Subcutaneous adipose tissue (tissue), 4 donors: ENCODE data around the gene ADCY5. TPM values are rescaled to one million over a fixed set of nuclear protein-coding genes. Genes with fewer than 3 reads are reported as not detected.

Source experiments
- total RNA-seq, 4 donors: library from RNA; depleted of rRNA; stranded (reverse); fragments of >200 nt; gene quantifications; one replicate each; pipeline ENCODE4 v1.1.0, GENCODE V29; 2016
- TF ChIP-seq, protein P1 (sequence below): fragments of 450-650 bp; IDR thresholded peaks from one replicate; pipeline ENCODE4 v1.5.1; 2016; ENCODE audit warnings: low read depth, mild to moderate bottlenecking, control low read depth, antibody characterized with exemption, moderate library complexity

ADCY5 gene
- total RNA-seq, 4 donors from 2014 or later: 16.1 to 52.2 (median 38.0) TPM

DNA sequence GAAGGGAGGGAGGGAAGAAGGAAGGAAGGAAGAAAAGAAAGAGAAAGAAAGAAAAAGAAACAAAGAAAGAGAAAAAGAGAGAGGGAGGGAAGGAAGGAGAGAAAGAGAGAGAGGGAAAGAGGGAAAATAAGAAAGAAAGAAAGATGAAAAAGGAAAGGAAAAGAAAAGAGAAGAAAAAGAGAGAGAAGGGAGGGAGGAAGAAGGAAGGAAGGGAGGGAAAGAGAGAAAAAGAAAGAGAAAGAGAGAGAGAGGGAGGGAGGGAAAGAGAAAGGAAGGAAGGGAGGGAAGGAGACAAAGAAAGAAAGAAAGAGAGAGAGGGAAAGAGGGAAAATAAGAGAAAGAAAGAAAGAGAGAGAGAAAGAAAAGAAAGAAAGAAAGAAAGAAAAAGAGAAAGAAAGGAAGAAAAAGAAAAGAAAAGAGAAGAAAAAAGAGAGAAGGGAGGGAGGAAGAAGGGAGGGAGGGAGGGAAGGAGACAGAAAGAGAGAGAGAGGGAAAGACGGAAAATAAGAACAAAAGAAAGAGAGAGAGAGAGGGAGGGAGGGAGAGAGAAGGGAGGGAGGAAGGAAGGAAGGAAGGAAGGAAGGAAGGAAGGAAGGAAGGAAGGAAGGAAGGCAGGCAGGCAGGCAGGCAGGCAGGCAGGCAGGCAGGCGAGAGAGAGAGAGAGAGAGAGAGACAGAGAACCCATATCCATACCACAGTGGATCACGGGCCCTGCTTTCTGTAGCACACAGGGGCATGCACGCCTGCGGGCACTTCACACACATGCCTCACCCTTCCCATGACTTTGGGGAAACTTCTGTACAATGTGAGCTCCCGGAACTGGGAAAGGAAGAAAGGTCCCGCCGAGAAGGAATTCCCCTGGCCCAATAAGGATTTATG lies 52.5 kb downstream of the ADCY5 start:
- TF ChIP-seq, protein P1, sequence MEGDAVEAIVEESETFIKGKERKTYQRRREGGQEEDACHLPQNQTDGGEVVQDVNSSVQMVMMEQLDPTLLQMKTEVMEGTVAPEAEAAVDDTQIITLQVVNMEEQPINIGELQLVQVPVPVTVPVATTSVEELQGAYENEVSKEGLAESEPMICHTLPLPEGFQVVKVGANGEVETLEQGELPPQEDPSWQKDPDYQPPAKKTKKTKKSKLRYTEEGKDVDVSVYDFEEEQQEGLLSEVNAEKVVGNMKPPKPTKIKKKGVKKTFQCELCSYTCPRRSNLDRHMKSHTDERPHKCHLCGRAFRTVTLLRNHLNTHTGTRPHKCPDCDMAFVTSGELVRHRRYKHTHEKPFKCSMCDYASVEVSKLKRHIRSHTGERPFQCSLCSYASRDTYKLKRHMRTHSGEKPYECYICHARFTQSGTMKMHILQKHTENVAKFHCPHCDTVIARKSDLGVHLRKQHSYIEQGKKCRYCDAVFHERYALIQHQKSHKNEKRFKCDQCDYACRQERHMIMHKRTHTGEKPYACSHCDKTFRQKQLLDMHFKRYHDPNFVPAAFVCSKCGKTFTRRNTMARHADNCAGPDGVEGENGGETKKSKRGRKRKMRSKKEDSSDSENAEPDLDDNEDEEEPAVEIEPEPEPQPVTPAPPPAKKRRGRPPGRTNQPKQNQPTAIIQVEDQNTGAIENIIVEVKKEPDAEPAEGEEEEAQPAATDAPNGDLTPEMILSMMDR: no peak

DNA sequence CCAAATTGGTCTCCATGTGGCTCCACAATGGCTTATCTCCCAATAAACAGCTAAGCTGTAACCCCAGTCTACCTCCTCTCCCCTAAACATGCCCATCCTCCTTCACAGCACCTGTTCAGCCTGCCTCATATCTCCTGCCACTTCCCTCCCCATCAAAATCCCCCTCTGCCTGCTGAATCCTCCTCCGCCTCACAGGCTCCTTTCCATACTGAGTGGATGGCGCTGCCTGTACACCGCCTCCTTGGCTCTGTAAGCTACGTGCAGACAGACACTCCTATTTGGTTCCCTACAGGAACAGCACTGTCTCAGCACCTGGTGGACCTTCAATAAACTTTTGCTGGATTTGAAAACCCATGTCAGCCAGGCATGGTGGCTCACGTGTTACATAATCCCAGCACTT lies 53.7 kb downstream of the ADCY5 start:
- TF ChIP-seq, protein P1: no peak

DNA sequence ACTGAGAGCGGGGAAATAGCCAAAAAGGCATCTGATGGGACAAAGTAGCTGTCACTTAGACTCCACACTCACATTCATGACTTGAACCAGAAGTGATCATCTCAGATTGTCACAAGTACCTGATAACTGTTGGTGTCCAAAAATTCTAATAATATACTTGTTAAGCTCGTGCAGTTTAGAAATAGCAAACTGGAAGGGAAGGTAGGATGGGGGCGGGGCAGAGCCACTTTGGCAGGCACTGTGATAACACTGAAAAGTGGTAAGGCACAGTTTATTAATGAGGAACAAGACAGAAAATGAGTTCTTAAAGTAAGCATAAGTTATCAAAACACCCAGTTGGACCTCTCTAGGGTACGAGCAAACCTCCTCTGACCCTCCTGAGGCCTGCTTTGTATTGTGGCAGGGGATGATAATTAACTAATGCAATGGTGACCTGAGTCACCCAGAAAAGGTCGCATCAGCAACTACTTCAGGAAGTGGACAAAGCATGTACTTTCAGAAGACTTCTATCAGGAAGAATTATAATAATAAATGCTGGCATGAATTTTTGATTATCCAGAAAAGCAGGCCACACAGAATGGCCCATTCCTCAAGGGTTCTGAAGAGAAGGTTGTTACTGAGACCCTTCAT lies 54.4 kb downstream of the ADCY5 start:
- TF ChIP-seq, protein P1: no peak

DNA sequence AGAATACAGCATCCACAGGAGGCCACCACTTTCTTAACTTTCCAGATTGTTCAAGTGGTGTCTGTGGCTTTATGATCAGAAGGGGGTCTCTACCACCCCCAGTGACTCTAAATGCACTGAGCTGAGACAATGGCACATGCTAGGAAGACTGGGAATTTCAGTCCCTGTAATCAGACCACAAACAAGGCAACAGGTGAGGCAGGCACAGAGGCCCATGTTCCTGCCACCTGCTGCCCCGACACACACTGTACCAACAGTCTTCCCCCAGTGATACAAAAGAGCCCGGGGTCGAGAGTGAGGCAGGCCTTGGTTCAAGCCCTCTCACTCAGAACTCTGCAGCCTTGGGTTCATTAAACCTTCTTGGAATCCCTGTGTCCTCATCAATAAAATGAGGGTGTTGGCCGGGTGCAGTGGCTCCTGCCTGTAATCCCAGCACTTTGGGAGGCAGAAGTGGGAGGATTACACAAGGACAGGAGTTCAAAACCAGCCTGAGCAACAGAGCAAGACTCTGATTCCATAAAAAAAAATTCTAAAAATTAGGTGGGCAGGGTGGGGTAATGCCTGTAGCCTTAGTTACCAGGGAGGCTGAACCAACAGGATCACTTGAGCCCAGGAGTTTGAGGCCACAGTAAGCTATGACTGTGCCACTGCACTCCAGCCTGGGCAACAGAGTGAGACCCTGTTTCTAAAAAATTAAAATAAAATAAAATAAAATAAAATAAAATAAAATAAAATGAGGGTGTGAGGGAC lies 55.8 kb downstream of the ADCY5 start:
- TF ChIP-seq, protein P1: no peak

DNA sequence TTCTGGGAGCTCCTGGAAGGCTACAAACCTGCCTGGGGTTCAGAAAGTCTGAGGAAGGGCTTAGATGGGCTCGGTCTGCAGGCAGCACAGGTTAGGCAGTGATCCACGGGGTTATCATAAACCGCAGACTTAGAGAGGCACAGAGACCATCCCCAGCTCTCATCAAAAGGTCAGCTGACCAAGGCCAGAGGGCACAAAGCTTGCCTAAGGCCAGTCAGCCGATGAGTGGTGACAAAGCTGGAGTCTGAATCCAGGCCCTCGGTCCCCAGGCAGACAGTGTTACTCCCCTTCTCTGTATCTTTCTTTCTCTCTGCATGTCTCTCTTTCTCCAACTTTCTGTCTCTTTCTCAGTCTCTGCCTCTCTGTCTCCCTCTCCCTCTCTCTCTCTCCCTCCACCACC lies 56.5 kb downstream of the ADCY5 start:
- TF ChIP-seq, protein P1: no peak

DNA sequence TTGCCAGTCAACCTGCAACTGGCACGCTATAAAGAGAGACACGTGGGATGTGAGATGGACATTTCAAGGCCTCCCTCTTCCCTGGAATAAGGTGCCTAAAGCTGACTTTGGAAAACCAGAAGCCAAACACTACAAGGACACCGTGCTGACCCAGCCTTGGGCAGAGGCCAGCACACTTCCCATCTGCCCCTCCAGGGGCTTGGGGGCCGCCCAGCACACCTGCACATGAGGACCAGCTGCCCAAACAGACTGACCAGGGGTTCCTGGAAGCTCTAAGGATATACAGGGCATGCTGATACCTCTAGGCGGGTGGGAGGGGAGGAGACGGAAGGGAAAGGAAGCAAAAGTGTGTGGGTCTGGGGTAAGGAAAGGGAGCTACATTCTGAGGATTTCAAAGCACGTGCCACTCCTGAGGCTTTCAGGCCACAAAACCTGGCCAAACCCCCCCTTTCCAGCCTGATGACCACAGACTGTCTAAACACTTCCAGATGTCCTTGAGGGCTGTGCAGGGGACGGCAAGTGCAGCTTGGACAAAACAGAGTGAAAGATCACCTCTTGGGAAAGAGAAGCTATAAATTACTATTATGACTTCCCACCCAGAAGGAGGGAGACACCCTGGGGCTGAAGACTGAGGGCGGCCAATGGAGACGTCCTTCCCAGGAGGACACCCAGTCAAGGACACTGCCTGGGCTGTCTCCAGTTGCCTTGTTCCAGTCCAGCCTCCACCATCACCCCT lies 57.9 kb downstream of the ADCY5 start:
- TF ChIP-seq, protein P1: no peak
